GM21381 (cell line): Measurements from ENCODE around the gene WNT6.

ENCODE experiments used
- ATAC-seq: cut with Tn5 transposase; IDR thresholded peaks from one replicate; pipeline ENCODE4 v1.9.1; 2021; ENCODE audit warnings: mild to moderate bottlenecking, moderate library complexity; ENCODE audit not compliant: unreplicated experiment

WNT6 gene

DNA sequence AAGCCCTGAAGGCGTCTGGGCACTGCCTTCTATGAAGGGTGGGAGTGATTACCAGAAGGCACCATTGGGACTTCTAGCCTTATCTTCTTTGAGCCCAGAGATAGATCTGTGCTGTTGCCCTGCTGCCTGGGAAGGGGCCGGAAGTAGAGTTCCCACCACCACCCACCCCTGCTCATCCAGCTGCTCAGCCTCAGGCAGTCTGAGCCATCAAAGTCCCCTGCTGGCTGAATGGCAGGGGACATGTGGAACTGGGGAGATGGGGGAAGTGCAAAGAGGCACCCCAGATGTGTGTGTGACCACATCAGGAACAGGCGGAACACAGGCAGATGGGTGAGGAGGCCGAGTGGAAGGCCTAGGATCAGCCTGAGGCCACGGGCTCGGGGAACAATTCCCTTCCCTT, 17.7 kb downstream of the WNT6 start:
- ATAC-seq, result no peak

DNA sequence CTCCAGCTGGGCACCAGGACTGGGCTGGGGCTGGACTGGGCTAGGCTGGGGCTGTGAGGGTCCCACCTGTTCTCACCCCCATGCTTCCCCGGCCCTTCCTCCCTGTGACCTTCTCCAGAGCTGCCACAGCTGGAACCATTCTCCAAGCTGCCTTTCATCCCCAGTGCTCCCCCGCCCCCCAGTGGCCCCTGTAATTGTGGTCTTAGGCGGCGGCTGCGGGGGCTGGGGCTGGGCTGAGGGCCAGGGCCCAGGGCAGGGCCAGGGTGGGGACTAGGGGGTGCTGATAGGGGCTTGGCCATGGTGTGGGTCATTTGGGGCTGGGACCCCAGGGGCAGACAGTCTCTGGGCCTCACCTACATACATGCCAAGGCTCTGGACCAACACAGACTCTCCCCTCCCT, 18.3 kb downstream of the WNT6 start:
- ATAC-seq, result no peak

DNA sequence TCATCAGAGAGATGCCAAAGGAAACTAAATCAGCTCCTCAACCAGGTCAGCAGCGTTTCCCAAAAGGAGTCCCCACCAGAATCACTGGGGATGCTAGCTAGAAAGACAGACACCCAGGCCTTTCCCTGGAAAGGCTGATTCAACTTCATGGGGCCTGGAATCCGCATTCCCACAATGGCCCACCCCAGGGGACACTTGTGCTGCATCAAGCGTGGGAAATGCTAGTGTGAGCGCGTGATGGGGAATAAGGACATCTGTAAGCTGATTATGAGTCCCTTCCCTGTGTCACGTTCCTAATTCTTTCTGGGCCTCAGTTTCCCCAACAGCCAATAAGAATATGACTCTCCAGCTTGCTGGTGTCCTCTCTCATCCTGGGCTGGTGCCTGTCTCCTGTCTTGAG, 18.9 kb downstream of the WNT6 start:
- ATAC-seq, result no peak

DNA sequence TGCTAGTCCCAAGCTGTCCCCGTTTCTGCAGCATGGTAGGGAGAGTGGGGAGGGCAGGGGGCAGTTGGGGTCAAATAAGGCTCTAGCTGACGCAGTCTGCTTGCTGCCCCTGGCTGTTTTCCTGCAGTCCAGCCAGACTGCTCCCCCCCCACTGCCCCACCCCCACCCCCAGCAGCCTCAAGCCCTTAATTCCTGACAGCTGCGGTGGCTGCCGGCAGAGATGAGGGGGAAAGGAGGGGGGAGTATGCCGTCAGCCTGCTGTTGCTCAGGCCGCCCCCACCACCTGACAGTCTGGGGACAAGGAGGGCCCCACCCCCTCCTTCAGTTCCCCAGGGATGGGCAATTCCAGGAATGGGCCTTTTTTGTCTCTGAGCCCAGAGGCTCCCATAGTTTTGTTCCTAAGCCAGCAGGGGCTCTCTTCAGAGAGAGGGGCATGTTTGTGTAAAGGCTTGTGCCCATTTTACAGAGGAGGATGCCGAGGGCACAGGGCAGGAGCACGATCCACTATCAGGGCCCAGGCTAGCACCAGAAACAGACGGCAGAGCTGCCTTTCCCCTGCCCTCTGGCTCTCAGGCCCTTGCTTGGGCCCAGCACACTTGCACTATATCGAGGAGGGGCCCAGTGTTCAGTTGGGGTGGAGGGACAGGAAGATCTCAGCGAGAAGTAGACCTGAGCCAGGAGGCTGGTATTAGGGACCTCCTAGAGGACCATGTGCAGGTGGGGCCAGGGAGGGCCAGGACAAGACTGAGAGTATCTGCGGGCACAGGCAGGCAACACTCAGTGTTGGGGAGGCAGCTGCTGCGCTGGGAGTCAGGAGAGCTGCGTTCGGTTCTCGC, 19.5 kb downstream of the WNT6 start:
- no peak for ATAC-seq

DNA sequence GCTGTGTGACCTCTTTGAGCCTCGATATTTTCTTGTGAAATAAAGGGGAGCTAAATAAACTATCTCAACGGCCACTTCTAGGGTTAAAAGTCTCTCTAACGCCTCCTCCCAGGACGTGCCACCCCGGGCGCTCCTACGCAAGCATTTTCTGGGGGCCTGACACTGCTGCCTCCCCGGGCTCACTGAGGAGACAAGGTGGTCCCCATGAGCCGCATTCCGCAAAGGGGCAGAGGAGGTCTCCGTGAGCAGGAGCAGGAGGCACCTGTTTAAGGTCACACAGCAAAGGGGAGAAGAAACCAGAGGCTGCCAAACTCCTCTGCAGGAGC, 20.1 kb downstream of the WNT6 start:
- ATAC-seq, result no peak

DNA sequence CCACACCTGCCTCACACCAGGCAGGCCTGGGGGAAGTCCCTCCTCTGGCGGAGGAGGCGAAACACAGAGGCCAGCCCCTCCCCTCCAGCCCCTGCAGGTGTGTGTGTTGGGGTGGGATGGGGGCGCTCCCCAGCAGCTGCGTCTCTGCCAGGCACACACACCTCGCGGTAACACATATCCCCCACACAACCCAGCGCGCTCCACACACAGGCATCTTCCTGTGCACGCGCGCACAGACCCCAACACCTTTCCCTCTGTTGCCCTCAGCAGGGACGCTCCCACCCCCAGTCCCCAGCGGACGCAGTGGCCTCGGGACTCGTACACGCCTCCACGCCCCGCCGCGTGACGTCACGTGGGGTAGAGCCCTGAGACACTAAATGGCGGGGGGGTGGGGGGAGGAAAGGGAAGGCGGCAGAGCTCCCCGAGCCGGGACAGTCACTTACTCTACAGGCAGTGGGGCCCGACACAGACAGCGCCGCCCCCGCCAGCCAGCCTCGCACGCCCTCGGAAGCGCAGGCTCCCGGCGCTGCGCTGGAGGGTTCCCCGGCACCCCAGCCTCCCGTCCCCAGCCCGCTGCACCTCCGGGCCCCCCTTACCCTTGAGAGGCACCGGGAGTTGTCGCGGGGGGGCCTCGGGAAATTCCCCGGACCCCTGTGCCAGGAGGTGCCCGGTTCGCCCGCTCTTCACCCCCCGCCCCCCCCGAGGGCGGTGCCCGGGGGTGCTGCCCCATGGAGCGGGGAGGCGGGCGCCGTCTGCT, 20.7 kb downstream of the WNT6 start, which contains the start of gene WNT10A:
WNT10A (plus strand) TSS at position 751 of the 757 bp plus-strand sequence. CDS start 144 bp downstream, outside the sequence.
- ATAC-seq, result peak; percentile 68

DNA sequence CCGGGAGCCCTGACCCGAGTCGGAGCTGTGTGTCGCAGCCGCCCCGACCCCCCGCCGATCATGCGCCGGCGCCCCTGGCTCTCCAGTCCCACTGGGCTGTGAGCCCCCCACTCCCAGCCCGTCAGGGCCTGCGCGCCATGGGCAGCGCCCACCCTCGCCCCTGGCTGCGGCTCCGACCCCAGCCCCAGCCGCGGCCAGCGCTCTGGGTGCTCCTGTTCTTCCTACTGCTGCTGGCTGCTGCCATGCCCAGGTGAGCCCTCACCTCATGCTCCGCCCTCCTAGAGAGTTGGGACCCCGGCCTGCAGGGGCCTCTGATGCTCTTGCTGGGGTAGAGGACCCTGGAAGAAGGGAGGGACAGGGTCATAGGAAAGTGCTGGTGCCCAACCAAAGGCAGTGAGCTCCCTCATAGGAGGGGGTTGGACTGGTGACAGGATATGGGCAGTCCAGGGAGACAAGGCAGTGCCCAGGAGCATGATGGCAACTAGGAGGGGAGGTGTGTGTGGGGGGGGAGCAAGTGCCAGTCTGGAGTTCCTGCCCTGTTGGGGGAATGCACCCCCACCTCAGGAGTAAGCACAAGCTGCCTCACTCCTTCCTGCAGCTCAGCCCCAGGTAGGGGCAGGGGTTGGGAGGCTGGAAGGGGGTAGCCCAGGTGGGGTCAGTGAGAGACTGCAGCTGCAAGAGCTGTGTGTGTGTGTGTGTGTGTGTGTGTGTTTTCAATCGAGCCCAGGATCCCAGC, 21.4 kb downstream of the WNT6 start:
- no peak for ATAC-seq

DNA sequence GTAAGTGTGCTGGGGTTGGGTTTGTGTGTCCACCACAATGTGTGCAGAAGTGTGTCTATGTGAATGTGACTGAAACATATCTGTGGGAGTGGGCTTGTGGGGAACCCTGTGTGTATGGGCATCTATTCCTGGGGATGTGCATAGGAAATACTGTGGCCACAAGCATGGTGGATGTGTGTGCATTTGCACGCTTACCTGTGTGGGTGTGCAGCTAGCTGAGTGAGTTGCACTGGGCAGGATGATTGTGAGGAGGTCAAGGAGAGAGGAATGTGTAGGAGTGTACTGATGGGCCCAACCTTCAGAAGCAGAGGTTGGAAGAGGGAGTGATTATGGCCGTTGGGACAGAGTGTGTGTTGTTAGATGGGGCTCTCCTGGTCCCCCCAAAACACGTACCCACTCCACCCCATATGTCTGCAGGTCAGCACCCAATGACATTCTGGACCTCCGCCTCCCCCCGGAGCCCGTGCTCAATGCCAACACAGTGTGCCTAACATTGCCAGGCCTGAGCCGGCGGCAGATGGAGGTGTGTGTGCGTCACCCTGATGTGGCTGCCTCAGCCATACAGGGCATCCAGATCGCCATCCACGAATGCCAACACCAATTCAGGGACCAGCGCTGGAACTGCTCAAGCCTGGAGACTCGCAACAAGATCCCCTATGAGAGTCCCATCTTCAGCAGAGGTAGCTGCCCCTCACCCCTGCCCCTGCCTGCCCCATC, 22.3 kb downstream of the WNT6 start:
- ATAC-seq, result no peak

DNA sequence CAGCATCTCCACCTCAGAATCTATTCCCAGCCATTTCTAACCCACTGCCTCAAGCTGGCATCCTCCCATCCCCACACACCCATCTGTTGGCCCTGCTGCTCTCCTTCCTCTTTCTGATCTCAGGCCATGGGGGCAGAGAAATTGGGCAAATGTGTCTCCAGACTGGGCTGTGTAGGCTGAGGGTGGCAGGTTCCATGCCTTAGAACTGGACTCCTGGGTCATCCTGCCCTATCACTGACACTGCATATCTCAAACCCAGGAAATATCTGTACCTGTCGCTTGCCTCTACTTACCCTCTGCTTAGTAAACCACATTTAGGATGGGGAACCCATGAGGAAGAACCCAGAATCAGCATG, 22.8 kb downstream of the WNT6 start:
- no peak for ATAC-seq

DNA sequence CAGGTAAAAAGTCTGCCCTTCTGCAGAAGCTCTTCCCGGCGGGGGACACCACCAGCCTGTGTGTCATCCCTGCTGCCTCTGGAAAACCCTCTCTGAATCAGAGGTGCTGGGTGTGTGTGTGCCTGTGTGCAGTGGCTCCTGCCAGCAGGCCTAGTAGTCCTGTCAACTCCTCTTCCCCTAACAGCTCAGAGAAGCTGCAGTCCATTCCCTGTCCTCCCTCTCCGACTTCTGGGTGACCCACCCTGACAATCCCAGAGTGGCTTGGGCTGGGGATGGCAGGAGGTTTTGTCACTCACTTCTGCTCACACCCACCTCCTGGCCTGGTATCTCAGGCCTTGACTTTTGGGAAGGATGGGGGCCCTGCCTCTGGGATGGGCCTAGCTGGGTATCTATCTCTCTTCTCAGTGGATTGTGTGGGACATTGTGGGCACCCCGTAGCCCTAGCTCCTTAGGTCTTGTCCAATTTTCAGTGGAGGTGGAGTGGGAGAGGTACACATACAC, 23.3 kb downstream of the WNT6 start:
- ATAC-seq, result no peak

DNA sequence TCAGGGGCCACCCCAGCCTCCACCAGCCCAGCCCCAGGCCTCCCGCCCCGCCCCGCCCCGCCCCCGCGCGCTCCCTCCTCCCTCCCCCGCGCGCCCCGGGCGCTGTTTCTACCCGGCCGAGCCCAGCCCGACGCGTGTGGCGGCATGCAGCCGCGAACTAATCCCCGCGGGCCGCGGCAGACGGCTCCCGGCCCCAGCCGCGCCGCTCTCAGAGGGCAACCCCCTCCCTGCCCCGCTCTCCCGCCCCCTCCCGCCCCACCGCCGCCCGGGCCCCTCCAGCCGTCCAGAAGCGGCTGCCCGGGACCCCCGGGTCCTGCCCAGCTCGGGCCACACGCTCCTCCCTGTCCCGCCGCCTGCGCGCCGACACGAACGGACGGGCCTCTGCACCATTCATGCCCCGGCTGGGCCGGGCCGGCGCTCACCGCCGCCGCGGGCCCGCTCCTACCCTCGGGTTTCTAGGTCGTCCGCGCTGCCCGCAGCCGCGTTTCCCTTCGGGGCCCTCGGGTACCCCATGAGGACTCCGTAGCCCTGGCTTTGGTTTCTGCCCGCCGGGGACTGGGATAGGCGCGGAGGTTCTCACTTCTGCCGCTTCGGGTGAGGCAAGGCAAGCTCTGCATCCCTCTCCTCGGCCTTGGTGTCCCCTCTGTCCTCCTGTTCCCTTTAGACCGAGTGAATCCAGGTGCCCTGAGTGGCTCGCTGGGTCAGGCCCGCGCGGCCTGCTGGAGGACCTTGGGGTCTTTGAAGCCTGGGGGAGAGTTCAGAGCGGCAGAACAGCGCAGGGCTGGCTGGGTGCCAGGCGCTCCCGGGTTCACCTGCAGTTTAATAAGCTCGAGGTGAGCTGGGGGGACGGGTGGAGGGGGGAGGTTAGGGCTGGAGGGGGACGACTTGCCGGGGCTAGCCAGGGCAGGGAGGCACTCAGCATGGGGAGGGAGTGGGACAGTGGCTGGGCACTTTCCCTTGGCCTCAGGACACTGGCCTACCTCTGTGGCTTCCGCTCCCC, 24.2 kb downstream of the WNT6 start:
- ATAC-seq, result no peak

DNA sequence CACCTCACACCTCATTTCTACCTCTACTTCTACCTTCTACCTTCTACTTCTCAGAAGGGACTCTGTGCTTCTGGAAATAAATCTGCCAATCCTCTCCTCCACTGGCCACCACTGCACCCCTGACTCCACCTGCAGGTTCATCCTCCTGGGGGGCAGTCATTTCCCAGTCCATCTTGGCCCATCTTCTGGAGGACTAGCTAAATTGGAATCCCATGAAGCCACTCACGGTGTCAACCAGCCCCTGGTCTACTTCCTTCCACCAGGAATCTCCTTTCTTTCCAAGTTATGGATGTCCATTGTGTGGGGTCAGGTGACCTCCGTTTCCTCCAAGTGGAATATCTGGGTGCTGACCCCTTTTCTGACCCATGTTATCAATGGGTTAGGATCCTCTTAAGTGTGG, 24.9 kb downstream of the WNT6 start:
- ATAC-seq, result no peak

DNA sequence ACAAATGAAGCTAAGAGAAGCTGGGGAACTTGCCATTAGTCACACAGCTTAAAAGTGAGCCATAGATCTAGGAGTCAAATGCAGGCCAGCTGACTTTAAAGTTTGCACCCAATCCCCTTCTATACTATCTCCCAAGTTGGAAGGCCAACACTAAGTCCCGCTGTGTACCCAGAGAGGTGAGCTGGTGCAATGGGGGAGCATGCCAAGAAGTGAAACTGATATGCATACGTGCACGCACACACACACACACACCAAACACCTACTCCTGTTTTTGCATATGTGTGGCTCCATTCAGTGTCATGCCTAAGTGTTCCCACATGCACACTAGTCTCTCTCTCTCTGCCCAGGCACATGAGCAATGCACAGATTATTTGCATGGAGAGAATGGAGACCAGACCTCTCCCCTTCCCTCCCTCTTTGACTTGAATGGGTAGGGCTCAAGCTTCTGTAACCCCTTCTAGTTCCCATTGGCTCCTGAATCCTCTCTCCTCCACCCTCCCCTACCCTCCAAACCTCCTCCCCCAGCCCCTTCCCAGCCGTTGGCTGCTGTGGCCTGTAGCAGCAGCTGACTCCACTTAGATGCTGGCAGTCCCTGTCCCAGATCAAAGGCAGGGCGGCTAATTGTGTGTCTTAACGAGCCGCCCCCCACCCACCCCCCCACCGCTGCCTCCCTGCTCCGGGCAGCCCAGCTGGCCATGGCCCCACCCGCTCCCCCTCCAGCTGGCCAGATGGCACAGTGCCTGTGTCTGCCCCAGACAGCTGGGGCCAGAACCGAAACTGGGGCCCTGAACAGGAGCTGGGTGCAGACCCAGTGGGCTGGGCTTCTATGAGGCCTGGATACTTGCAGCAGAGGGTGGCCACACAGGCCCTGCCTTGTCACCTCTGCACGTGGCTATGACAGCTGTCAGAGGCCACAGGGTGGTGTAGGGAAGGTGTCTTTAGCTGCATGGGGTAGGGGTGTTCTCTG, 26.7 kb downstream of the WNT6 start:
- ATAC-seq, result peak; percentile 47

DNA sequence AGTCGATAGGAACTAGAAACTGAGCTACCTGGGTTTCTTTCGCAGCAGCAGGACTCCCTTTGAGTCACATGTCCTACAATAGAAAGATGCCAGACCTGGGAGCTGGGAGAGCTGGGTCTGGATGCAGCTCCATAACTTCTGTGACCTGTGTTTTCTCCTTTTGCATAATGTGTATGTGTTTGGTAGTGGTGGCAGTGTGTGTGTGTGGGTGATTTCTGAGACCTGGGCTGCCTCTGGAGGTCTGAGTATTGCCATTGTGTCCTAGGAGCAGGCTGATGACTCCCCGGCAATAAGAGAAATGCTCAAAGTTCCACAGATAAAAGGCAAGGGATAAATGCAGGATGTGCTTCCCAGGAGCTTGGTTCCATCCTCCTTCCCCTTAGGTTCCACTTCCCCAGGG, 27.5 kb downstream of the WNT6 start:
- ATAC-seq, result no peak

DNA sequence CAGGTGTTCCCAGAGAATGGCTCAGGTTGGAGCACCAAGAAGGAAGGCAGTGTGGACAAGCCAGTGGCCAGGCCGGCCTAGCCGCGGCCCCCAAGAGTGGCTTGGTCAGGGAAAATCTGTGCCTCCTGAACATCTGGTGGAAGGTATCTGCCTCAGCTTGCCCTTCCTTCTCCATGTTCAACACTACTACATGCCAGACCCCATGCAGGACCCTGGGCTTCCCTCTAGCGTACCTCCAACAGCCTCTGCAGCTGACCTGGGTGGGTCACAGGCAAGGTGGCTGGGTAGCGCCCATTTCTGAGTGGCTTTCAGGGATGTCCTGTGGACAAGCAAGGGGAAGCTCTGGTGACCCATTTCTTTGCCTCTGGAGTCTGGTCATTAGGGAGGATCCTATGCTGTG, 28.7 kb downstream of the WNT6 start:
- ATAC-seq, result no peak

DNA sequence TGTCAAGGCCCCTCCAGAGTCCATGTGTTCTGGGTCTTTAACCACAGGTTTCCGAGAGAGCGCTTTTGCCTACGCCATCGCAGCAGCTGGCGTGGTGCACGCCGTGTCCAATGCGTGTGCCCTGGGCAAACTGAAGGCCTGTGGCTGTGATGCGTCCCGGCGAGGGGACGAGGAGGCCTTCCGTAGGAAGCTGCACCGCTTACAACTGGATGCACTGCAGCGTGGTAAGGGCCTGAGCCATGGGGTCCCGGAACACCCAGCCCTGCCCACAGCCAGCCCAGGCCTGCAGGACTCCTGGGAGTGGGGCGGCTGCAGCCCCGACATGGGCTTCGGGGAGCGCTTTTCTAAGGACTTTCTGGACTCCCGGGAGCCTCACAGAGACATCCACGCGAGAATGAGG, 30.3 kb downstream of the WNT6 start:
- ATAC-seq, result no peak

DNA sequence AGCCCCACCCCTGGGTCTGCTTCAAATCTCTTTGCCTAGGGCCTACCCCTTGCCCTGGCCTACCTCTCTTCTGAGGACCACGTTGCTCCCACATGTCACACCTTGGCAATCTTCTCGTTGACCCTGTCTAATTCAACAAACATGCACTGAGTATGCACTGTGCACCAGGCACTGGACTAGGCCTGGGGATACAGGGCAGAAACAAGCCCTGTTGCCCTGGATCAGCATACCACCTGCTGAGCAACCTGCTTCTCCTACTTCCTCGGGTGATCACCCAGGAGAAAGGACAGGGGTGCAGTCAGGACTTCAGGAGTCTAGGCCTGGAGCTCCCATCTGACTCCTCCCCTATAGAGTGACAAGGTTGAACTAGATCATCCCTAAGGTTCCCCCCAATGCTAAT, 30.8 kb downstream of the WNT6 start:
- ATAC-seq, result no peak

DNA sequence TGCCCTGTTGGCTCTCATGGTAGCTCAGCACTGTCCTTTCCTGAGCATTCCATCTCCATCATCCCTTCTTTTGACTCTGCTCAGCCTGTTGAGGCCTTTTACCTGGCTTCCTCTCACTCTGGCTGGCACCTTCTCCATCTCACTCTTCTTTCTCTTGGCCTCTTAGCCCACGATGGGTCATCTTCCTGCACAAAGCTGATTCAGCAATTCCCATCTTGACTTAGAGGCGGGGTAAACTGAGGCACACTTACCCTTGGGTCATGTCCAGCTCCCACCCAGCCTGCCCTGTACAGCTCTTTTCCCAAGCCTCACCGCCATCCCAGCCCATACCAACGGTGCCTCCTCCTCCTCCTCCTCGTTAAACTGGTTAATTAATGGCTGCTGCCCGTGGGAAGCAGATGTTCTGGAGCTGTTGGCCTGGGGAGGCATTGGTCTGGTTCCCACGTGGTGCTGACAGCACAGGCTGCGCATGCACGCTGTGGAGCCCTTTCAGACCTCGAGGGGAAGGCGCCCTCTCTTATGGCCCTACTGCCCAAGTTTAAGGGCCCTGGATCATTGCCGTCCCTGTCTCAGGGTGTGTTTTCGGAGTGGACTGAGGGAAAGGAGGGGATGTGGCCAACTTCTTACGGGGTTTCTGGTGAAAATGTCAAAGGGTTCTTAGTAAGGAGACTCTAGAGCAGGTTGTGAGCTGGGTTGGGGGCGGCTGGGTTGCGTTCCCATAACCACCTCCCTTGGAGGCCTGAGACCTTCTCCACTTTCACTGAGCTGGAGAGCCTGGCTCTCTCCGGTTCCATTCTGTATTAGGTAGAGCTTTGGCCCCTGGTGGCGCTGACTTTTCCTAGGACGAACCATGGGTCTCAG, 31.9 kb downstream of the WNT6 start:
- ATAC-seq, result no peak
